GM20000 (cell line): Measurements from ENCODE around the gene GOLGA8Q.
"Not testable (repeated sequence)": the region's sequence is repeated elsewhere in the genome, so short reads cannot be mapped to it uniquely, and the experiment has no call there.

Experiments used
- DNase-seq: peaks from one replicate; pipeline ENCODE4 v3.0.0; 2012; ENCODE audit warnings: low spot score

GOLGA8Q gene, protein sequence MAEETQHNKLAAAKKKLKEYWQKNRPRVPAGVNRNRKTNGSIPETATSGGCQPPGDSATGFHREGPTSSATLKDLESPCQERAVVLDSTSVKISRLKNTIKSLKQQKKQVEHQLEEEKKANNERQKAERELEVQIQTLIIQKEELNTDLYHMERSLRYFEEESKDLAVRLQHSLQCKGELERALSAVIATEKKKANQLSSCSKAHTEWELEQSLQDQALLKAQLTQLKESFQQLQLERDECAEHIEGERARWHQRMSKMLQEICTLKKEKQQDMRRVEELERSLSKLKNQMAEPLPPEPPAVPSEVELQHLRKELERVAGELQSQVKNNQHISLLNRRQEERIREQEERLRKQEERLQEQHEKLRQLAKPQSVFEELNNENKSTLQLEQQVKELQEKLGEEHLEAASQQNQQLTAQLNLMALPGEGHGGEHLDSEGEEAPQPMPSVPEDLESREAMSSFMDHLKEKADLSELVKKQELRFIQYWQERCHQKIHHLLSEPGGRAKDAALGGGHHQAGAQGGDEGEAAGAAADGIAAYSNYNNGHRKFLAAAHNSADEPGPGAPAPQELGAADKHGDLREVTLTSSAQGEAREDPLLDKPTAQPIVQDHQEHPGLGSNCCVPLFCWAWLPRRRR

DNA sequence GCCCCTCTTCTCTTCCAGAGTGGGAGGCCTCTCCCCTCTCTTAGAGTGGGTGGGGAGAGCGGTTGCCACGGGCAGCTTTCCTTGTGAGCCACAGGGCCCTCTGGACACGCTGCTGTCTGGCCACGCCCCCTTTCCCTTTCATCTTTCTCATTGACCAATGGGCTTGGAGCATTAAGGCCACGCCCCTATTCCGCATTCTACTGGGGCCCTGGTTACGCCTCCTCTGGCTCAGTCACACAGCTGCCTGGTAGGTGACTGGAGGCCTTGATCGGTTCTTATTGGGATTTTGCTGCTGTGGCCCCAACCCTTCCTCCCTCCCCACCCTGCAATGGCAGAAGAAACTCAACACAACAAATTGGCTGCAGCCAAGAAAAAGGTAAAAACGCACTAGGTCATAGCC lies at the start of gene GOLGA8Q:
TSS of gene GOLGA8Q (plus strand) at position 301 of the 400 bp plus-strand sequence. CDS start at position 329, 28 bp downstream.
- DNase-seq: not testable (repeated sequence)

DNA sequence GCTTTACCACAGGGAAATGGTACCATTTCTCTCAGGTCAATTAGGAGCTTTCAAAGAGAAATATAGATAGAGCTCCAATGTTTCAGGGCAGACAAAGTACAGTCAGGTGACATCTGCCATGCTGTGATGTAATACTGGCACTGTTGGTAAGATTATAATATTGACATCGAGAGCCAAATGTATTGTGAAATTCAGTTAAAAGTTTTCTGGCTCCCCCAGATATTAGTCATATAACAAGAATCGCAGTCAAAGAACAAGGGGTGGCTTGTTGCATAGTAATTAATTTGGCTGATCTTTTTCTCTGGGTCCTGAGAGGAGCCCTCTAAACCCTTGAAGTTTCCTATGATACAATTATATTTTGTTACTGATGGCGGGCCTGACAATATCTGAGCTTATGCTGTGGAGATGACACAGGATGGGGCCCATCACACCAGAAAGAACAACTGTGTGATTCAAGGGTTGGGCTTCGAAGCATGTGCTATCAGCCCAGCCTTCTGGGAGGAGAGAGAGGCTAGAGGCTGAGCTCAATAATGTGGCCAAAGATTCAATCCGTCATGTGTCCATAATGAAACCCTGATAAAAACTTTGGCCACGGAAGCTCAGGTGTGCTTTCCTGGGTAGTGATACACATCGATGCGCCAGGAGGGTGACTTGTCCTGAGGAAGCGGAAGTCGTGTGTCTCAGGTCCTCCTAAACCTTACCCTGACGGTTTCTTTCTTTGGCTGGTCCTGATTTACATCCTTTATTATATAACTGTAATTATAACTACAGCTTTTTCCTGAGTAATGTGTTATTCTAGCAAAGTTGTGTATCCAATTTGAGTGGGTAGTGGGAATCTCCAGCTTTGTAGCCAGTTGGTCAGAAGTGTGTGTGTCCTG lies 48.7 kb upstream of the GOLGA8Q start:
- not testable (repeated sequence) for DNase-seq

DNA sequence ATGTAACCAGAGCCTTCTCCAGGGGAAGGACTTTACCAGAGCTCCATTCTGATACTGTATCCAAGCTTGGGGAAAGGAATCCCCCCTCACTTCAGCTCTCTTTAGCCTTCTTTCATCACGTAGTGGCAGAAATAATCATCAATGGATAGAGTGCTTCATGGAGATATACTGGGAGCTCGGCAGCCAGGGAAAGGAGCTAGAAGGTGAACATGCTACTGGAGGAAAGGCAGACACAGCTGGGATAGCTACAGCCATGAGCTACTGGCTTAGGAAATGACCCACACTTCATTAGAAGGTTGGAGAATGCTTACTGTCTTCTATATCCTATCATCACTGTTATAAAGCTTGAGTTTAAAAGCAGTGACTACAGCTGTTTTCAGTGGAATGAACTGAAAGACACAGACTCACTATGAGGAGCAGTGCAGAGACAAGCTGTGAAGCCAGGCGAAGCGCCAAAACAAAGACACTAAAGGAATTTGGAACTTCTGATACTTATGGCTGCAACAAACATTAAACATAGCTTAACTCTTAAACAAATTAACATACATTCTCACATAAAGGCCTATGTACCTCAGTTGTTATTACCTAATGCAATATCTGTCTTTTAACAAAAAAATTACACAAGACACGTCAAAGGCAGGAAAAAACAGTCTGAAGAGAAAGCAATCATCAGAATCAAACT lies 47.5 kb upstream of the GOLGA8Q start:
- DNase-seq: not testable (repeated sequence)

DNA sequence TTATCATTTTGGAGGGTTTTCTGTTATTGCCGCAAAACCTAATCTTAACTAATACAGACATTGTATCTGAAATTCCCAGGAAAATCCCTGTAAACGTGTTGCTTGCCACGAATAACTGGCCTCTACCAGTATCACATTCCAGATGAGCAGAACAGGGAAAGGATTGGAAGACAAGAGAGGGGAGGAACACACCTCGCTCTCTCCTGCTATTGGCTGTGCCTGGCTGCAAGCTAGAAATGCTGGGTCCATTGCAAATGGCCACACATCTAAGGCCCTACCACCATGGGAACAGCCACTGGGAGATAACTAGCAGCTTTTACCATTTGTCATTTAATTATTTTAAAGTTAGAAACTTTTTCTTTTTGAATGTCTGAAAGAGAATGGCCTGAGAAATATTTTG lies 37.3 kb upstream of the GOLGA8Q start:
- DNase-seq: not testable (repeated sequence)

DNA sequence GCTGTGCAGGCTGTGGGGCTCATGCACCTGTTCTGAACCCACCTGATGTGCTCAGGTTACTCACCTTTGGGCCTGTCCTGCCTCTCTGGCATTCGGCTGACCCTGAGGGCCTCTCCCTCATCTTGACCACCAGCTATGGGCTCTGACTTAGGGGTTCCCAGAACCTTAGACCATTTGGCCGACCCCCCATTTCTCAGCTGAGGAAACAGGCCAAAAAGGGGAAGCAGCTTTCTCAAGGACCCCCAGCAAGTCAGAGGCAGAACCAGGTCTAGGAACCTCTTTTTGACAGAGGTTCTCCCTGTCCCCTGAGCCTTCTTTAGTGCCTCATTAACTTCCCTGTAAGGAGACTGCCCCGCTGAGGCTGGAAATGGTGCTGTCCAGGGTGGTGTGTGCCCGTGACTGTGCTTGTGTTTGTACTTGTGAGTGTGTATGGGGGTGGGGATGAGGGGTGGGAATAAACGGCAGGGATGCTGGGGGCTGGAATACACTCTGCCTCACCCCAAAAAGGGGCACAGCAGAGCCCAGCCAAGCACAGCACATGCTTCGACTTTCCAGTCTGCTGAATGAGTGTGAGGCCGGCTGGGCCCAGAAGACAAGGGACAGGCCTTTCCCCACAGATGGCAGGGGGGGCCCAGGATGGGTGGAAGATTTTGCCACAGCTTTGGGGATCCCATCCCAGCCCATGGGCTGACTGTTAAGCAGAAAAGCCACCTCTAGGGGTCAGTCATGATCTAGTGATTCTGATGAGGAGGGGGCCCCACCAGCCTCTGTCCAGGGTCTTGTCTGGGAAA lies 28.2 kb upstream of the GOLGA8Q start:
- DNase-seq: not testable (repeated sequence)

DNA sequence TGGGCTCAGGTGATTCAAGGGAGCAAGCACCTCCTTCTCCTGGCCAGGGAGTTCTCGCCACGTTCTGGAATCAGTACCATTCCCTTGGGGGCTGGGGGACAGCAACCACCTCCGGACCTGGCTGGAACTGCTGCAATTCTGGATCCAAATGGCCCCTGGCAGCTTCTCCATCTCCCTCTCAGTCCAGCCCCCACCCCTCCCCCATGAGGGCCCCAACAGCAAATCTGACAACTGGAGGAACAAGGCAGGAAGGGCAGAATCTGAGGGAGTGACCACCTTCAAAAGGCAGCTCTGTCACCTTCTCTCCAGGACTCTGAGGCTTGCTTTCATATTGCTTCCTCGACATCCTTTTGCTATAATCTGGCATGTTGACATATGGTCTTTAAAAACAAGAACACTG lies 25.9 kb upstream of the GOLGA8Q start:
- not testable (repeated sequence) for DNase-seq

DNA sequence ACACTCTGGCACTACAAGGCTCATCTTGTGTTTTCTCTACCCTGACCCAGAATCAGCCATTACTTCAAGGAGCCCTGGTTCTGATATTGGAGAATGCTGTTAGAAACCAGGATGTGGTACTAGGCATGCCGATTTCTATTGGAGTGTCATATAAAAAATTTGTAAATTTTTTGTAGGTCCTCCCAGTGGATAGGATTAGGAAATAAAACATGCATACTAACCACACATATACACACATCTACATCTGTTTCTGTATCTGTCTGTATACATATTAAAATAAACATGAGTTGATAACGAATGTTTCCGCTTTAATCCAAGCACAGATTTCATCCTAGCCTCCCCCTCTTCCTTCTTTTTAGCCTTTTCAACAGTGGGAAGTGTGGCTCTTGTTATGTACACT lies 22.8 kb upstream of the GOLGA8Q start:
- DNase-seq: not testable (repeated sequence)

DNA sequence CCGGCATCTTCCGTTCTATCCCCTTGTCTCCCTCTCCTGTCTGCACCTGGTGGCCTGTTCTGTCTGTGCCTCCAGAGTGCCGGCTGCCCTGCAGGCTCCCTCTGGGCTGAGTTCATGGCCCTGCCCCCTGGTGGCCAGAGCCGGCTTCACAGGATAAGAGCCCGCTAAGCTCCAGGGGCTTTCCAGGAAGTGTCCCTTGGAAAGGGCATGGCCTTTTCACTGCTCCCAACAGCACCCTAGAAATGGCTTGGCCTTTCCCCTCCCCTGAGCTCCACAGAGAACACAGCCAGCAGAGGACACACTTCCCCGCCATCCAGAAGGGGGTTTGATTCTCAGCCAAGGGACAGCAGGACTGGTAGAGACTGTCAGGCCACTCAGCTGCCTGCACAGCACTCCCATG lies 15.1 kb downstream of the GOLGA8Q start:
- not testable (repeated sequence) for DNase-seq

DNA sequence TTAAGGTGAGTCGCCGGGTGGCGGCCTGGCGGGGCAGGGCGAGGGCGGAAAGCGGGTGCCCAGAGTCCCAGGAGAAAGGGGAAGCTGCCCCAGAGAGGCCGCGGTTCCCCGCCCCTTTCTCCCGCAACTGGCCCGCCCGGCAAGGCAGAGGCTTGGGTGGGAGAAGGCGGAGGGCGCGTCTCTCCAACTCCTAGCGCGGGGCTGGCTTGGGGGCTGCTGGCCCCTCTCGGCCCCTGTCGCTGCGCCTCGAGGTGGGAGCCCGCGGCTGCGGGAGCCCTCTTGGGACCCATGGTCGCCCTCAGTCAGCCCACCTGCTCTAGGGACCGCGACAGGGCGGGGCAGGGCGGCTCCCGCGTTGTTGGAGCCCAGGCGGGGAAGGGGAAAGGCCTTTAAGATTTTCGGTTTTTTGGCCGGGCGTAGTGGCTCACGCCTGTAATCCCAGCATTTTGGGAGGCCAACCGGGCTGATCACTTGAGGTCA lies 21.2 kb downstream of the GOLGA8Q start:
- DNase-seq: not testable (repeated sequence)

DNA sequence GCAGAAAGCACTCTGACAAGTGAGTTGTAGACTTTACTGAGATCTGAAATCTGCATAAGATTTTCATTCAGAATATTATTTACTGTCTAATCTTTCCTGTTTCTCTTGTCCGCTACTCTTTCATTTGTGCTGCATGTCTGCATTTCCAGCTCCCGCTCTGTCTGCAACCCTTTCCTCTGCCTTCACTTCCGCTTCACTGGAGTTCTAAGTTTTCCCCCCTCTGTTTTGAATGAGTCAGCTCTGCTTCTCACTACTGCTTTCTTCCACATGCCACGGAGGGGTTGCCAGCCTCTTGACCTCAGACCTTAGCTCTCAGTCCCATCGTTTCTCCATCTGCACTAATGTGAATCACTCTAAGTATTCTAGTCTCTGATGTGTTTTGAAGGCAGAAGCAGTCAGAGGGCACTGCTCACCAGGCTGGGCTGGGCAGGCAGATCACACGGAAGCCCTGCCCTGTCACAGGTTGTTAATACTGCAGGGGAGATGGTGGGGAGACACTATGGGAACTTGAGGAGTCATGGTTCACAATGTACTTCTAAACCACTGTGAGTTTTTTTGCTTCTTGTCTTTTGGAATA lies 27.6 kb downstream of the GOLGA8Q start:
- not testable (repeated sequence) for DNase-seq

DNA sequence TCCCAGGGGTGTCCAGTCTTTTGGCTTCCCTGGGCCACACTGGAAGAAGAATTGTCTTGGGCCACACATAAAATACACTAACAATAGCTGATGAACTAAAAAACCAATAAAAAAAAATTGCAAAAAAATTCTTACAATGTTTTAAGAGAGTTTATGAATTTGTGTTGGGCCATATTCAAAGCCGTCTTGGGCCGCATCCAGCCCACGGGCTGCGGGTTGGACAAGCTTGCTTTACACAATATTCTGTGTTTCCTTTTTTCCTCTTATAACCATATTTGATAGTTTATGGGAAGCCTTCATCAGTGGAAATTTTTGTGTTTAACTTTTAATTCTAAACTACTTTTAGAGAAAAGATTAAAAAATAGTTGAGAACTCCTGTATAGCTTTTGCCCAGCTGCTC lies 28.9 kb downstream of the GOLGA8Q start:
- DNase-seq: not testable (repeated sequence)

DNA sequence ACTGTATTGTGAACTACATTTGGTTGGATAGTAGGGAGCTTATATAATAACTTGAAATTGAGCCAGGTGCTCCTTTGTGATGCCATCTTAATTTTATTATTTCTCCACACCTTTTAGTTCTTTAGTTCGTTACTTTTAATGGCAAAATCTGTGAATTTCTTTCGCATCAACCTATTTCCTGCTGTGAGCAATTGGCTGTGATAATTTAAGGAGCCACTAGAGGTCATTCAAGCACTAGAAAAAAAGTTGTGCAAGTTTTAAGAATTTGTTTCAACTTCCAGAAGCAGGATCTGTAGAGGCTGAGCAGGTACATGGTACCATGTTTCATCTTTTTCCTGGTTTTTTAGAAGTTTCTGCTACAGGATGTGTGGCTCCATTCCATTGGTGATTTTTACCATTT lies 47.1 kb downstream of the GOLGA8Q start:
- not testable (repeated sequence) for DNase-seq

DNA sequence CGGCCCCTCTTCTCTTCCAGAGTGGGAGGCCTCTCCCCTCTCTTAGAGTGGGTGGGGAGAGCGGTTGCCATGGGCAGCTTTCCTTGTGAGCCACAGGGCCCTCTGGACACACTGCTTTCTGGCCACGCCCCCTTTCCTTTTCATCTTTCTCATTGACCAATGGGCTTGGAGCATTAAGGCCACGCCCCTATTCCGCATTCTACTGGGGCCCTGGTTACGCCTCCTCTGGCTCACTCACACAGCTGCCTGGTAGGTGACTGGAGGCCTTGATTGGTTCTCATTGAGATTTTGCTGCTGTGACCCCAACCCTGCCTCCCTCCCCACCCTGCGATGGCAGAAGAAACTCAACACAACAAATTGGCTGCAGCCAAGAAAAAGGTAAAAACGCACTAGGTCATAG lies 51.9 kb downstream of the GOLGA8Q start, which contains the start of gene GOLGA8H:
TSS of gene GOLGA8H (plus strand) at position 233 of the 400 bp plus-strand sequence. CDS start at position 331, 98 bp downstream.
- not testable (repeated sequence) for DNase-seq
